SU-DHL-6 (cell line): Measurements from ENCODE around the gene YTHDC2.

Experiments used
- H2AFZ ChIP-seq: fragments of 200-600 bp; sonication (generic); 2 replicates; pipeline ENCODE4 v1.6.1; 2014; ENCODE audit warnings: low read depth, mild to moderate bottlenecking, moderate library complexity, mixed read lengths, antibody characterized with exemption, low read length; ENCODE audit not compliant: severe bottlenecking
- H3F3A ChIP-seq: fragments of 200-600 bp; shearing (Covaris generic); 2 replicates; pipeline ENCODE4 v1.6.0; 2016; ENCODE audit warnings: antibody characterized with exemption, mild to moderate bottlenecking; ENCODE audit not compliant: insufficient read depth
- H3K27ac ChIP-seq: fragments of 200-600 bp; sonication (generic); 2 replicates; pipeline ENCODE4 v1.5.1; 2016; ENCODE audit warnings: low read depth, mild to moderate bottlenecking, low read length, moderate library complexity, mixed read lengths
- H3K27me3 ChIP-seq: fragments of 200-600 bp; sonication (generic), shearing (Covaris generic); 2 replicates; pipeline ENCODE4 v1.6.0; 2014; ENCODE audit warnings: mild to moderate bottlenecking, low read length
- H3K36me3 ChIP-seq: fragments of 200-600 bp; sonication (generic); 2 replicates; pipeline ENCODE4 v1.6.1; 2014; ENCODE audit warnings: mild to moderate bottlenecking, low read length, mixed read lengths
- H3K4me2 ChIP-seq: fragments of 300-600, 200-600 bp; shearing (Covaris generic), sonication (generic); 2 replicates; pipeline ENCODE4 v1.6.0; 2014; ENCODE audit warnings: low read length, low read depth, mild to moderate bottlenecking; ENCODE audit not compliant: poor library complexity, severe bottlenecking
- H3K4me3 ChIP-seq: fragments of 200-600 bp; sonication (generic); 2 replicates; pipeline ENCODE4 v1.5.1; 2014; ENCODE audit warnings: antibody characterized with exemption, low read length, mild to moderate bottlenecking, mixed read lengths; ENCODE audit not compliant: insufficient read depth, poor library complexity, severe bottlenecking
- H3K79me2 ChIP-seq: fragments of 200-600 bp; sonication (generic); 2 replicates; pipeline ENCODE4 v1.6.1; 2014; ENCODE audit warnings: mild to moderate bottlenecking, low read length, moderate library complexity; ENCODE audit not compliant: insufficient read depth
- H3K9ac ChIP-seq: fragments of 200-600 bp; sonication (generic); 2 replicates; pipeline ENCODE4 v1.7.0; 2014; ENCODE audit warnings: mild to moderate bottlenecking, low read length
- H3K9me2 ChIP-seq: fragments of 200-600 bp; sonication (generic); replicated peaks from 2 replicates; pipeline ENCODE4 v1.6.1; 2014; ENCODE audit warnings: low read length; ENCODE audit not compliant: insufficient read depth
- H3K9me3 ChIP-seq: fragments of 200-600 bp; sonication (generic); 2 replicates; pipeline ENCODE4 v1.6.1; 2014; ENCODE audit warnings: low read length, mixed read lengths; ENCODE audit not compliant: insufficient read depth
- H4K20me1 ChIP-seq: fragments of 200-600 bp; sonication (generic); 2 replicates; pipeline ENCODE4 v1.6.1; 2014; ENCODE audit warnings: low read depth, mild to moderate bottlenecking, antibody characterized with exemption, low read length, moderate library complexity, mixed read lengths
- CTCF ChIP-seq: fragments of 200-600 bp; sonication (generic); IDR thresholded peaks from one replicate; pipeline ENCODE4 v1.5.1; 2017; ENCODE audit warnings: antibody characterized with exemption, mild to moderate bottlenecking, low read length, moderate library complexity; ENCODE audit not compliant: insufficient read depth, poor library complexity, severe bottlenecking
- EZH2phosphoT487 ChIP-seq: fragments of 200-600 bp; sonication (generic), shearing (Covaris generic); conservative IDR thresholded peaks from 2 replicates; pipeline ENCODE4 v1.6.1; 2018; ENCODE audit warnings: mild to moderate bottlenecking, antibody characterized with exemption, low read length, moderate library complexity, mixed read lengths

YTHDC2 gene

DNA sequence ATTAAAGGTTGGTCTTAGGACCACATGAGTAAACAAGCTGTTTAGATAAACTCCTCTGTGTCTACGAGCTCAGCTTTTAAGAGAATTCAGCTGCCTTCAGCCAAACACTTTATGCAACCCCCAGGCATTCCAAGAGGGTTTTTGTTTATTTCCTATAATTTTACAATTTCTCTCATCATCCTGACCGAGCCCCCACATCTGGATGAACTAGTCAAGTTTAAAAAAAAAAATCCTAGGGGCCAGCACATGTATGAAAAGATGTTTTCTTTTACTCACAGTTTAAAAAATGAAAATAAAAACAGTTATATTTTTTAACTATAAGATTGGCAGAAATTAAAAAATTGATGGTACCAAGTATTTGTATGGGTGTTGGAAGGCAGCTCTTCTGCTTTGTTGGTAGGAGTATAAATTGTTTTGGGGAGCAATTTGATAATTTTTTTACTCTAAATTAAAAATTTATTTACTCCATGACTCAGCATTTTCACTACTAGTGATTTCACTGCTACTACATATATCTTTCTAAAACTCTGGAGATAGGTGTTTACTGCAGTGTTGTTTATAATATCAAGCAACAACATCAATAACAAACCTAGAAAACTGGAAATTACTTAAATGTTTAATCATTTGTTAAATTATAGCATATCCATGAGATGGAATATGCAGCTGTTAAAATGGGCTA is 18.1 kb downstream of the YTHDC2 start:
- H2AFZ ChIP-seq, result no peak overlapping the region
- 0 out of 2 replicates have a peak, but pooled peaks cover 4% of the 10 kb centered on the region for H3F3A ChIP-seq
- H3K4me2 ChIP-seq, result no peak overlapping the region
- no peaks in the 10 kb centered on the region for H3K27me3 ChIP-seq
- peaks cover 26% of the 10 kb centered on the region; the same call in 1 of the 2 replicates for H3K79me2 ChIP-seq
- no peaks in the 10 kb centered on the region for H3K9me2 ChIP-seq
- no peak overlapping the region for H3K9ac ChIP-seq
- no peak overlapping the region for H3K27ac ChIP-seq
- H3K36me3 ChIP-seq, result peaks cover 84% of the 10 kb centered on the region
- peaks cover 18% of the 10 kb centered on the region; the same call in 1 of the 2 replicates for H3K9me3 ChIP-seq
- TF ChIP-seq CTCF (no peak), EZH2phosphoT487 (no peak)
- no peaks in the 10 kb centered on the region for H4K20me1 ChIP-seq
- H3K4me3 ChIP-seq, result no peak overlapping the region

DNA sequence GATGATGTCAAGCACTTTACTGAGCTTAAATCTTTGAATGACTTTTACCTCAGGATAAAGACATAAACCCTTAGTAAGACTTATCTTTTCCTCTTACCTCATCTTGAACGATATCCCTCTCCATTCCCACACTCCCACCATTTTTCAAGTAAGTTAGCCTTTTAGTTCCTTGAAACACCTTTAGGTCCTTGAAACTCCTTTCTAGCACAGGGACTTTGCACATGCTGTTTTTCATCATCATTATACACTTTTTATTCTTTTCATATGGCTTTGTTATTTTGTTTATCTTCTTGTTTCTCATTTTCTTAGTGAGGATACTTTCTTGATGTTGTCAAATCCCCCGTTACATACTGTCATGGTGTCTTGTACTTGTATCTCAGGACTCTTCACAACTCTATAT is 24.8 kb downstream of the YTHDC2 start:
- H3K27ac ChIP-seq, result no peak overlapping the region
- H2AFZ ChIP-seq, result no peak overlapping the region
- H3K9ac ChIP-seq, result no peak overlapping the region
- no peaks in the 10 kb centered on the region for H3K9me3 ChIP-seq
- H4K20me1 ChIP-seq, result no peaks in the 10 kb centered on the region
- peaks cover 32% of the 10 kb centered on the region for H3K36me3 ChIP-seq
- no peak overlapping the region for H3K4me2 ChIP-seq
- H3K27me3 ChIP-seq, result no peaks in the 10 kb centered on the region
- peaks cover 3% of the 10 kb centered on the region; the same call in 1 of the 2 replicates for H3F3A ChIP-seq
- no peaks in the 10 kb centered on the region for H3K79me2 ChIP-seq
- H3K9me2 ChIP-seq, result no peaks in the 10 kb centered on the region
- H3K4me3 ChIP-seq, result no peak overlapping the region
- TF ChIP-seq EZH2phosphoT487, result no peak
- no peak for TF ChIP-seq CTCF

- Histone ChIP-seq H3K27ac (no peak overlapping the region), H3K27me3 (no peaks in the 10 kb centered on the region), H3K4me3 (no peak overlapping the region), H3K79me2 (no peaks in the 10 kb centered on the region), H3K4me2 (no peak overlapping the region), H3K36me3 (peaks cover 44% of the 10 kb centered on the region), H3F3A (no peaks in the 10 kb centered on the region; the same call in 1 of the 2 replicates), H3K9ac (no peak overlapping the region), H4K20me1 (no peaks in the 10 kb centered on the region), H3K9me2 (no peaks in the 10 kb centered on the region), H2AFZ (no peak overlapping the region), H3K9me3 (no peaks in the 10 kb centered on the region)
- no peak for TF ChIP-seq EZH2phosphoT487
- TF ChIP-seq CTCF, result no peak
Measured at GRCh38 chr5:113546703-113547183, 33.2 kb downstream of the YTHDC2 start.
